SK-N-MC (cell line): ENCODE results near the gene BANP.
"Not testable (repeated sequence)": the region's sequence is repeated elsewhere in the genome, so short reads cannot be mapped to it uniquely, and the experiment has no call there.

Source experiments
- EZH2 ChIP-seq: fragments of 200-600 bp; sonication (generic); IDR thresholded peaks from one replicate; pipeline ENCODE4 v1.6.1; 2017; ENCODE audit warnings: antibody characterized with exemption
- FOXP2 ChIP-seq: optimal IDR thresholded peaks from 2 replicates; pipeline ENCODE3; 2011; ENCODE audit warnings: mild to moderate bottlenecking, moderate library complexity; ENCODE audit not compliant: insufficient read depth; ENCODE audit errors: extremely low read length, control extremely low read depth
- POLR2AphosphoS5 ChIP-seq: IDR thresholded peaks from 2 replicates; pipeline ENCODE4 v1.6.1; 2012; ENCODE audit warnings: mild to moderate bottlenecking, low read depth, low read length, borderline replicate concordance

DNA sequence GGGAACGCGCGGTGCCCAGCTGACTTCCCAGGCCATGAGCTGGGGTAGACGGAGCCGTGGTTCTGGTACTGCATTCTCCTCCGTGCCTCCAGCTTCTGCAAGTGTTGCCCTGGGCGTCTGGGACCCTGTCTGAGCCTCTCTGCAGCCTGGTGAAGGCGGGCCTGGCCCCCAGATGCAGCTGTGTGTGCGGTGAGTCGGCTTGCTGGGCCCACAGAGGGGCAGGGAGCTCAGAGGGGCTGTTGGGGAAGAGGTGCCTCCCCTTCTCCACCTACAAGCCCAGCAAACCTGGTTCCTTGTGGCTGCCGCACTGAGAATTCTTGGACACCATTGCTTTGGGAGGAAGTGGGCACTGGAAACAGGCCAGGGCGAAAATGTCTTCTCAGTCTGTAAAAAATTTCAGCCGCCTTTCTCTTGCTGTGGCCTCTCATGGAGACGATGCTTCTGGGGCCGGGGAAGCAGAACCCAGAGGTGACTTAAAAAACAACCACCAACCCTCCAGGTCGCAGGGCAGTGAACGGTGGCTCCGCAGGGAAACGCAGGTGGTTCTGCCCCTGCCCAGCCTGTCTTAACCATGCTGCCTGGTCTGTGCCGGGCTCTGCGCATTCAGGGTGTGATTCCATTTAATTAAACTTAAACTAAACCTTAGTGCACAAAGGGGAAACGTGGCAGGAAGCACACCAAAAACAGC is 163.5 kb downstream of the BANP start:
- not testable (repeated sequence) for TF ChIP-seq POLR2AphosphoS5, EZH2, FOXP2
